ENCODE results near the gene HNRNPA3.

Gene HNRNPA3

GRCh38 chr2:177235855-177236437 is 23.4 kb downstream of the HNRNPA3 start:
- Histone ChIP-seq H3K27me3 (ENCODE audit: insufficient read depth, low read length, poor library complexity) (no peaks in the 10 kb centered on the region), H4K20me1 (ENCODE audit: insufficient read depth, low read length) (peaks cover 64% of the 10 kb centered on the region), H2AFZ (ENCODE audit: low read depth, low read length) (no peak overlapping the region), H3K27ac (ENCODE audit: low read length) (no peak overlapping the region), H3K4me1 (ENCODE audit: insufficient read depth, low read length) (peaks cover 15% of the 10 kb centered on the region), H3K4me3 (ENCODE audit: low read depth in 1 of 2, low read length in 2 of 2) (no peak overlapping the region), H3K79me2 (ENCODE audit: insufficient read depth, low read length) (peaks cover 83% of the 10 kb centered on the region), H3K36me3 (ENCODE audit: insufficient read depth, low read length) (peaks cover 61% of the 10 kb centered on the region), H3K4me2 (ENCODE audit: insufficient read depth, low read length) (no peak overlapping the region), H3K9ac (ENCODE audit: low read depth, low read length) (no peak overlapping the region), H3K9me3 (ENCODE audit: insufficient read depth, low read length, severe bottlenecking) (no peaks in the 10 kb centered on the region)
- TF ChIP-seq CTCF (IDR thresholded peaks at IDR 0.05; ENCODE audit: borderline replicate concordance, extremely low read depth, low read length, poor library complexity, severe bottlenecking) (no peak), EZH2 (IDR thresholded peaks at IDR 0.05; ENCODE audit: borderline replicate concordance, low read depth, low read length, severe bottlenecking) (no peak)
- no peak for ATAC-seq (ENCODE audit: insufficient read depth, low read depth)
- no peak for DNase-seq

GRCh38 chr2:177237932-177238331 is 25.3 kb downstream of the HNRNPA3 start:
- DNase-seq (no peak), ATAC-seq (ENCODE audit: insufficient read depth, low read depth) (no peak)
- H3K27me3 ChIP-seq (ENCODE audit: insufficient read depth, low read length, poor library complexity): no peaks in the 10 kb centered on the region
- H3K36me3 ChIP-seq (ENCODE audit: insufficient read depth, low read length): peaks cover 44% of the 10 kb centered on the region
- peaks cover 83% of the 10 kb centered on the region for H4K20me1 ChIP-seq (ENCODE audit: insufficient read depth, low read length)
- peaks cover 29% of the 10 kb centered on the region for H3K4me1 ChIP-seq (ENCODE audit: insufficient read depth, low read length)
- no peaks in the 10 kb centered on the region for H3K9me3 ChIP-seq (ENCODE audit: insufficient read depth, low read length, severe bottlenecking)
- peaks cover 97% of the 10 kb centered on the region for H3K79me2 ChIP-seq (ENCODE audit: insufficient read depth, low read length)
- no peak overlapping the region for H2AFZ ChIP-seq (ENCODE audit: low read depth, low read length)
- TF ChIP-seq EZH2 (IDR thresholded peaks at IDR 0.05; ENCODE audit: borderline replicate concordance, low read depth, low read length, severe bottlenecking) (no peak), CTCF (IDR thresholded peaks at IDR 0.05; ENCODE audit: borderline replicate concordance, extremely low read depth, low read length, poor library complexity, severe bottlenecking) (no peak)
- H3K4me3 ChIP-seq (ENCODE audit: low read depth in 1 of 2, low read length in 2 of 2): no peak overlapping the region
- no peak overlapping the region for H3K4me2 ChIP-seq (ENCODE audit: insufficient read depth, low read length)
- no peak overlapping the region for H3K9ac ChIP-seq (ENCODE audit: low read depth, low read length)
- no peak overlapping the region for H3K27ac ChIP-seq (ENCODE audit: low read length)

- peaks cover 100% of the 10 kb centered on the region for H3K79me2 ChIP-seq (ENCODE audit: insufficient read depth, low read length)
- no peak overlapping the region for H2AFZ ChIP-seq (ENCODE audit: low read depth, low read length)
- H4K20me1 ChIP-seq (ENCODE audit: insufficient read depth, low read length): peaks cover 87% of the 10 kb centered on the region
- DNase-seq (no peak), ATAC-seq (ENCODE audit: insufficient read depth, low read depth) (no peak)
- H3K27ac ChIP-seq (ENCODE audit: low read length): no peak overlapping the region
- H3K36me3 ChIP-seq (ENCODE audit: insufficient read depth, low read length): peaks cover 35% of the 10 kb centered on the region
- no peaks in the 10 kb centered on the region for H3K9me3 ChIP-seq (ENCODE audit: insufficient read depth, low read length, severe bottlenecking)
- TF ChIP-seq EZH2 (IDR thresholded peaks at IDR 0.05; ENCODE audit: borderline replicate concordance, low read depth, low read length, severe bottlenecking) (no peak), CTCF (IDR thresholded peaks at IDR 0.05; ENCODE audit: borderline replicate concordance, extremely low read depth, low read length, poor library complexity, severe bottlenecking) (no peak)
- peaks cover 36% of the 10 kb centered on the region for H3K4me1 ChIP-seq (ENCODE audit: insufficient read depth, low read length)
- H3K4me3 ChIP-seq (ENCODE audit: low read depth in 1 of 2, low read length in 2 of 2): no peak overlapping the region
- H3K4me2 ChIP-seq (ENCODE audit: insufficient read depth, low read length): no peak overlapping the region
- no peak overlapping the region for H3K9ac ChIP-seq (ENCODE audit: low read depth, low read length)
- H3K27me3 ChIP-seq (ENCODE audit: insufficient read depth, low read length, poor library complexity): no peaks in the 10 kb centered on the region
Observed at GRCh38 chr2:177239053-177239452, 26.5 kb downstream of the HNRNPA3 start.

Measured in DND-41 (cell line).